Activated T-cell treated with anti-CD3 and anti-CD28 coated beads, Interleukin-2, amount 50 U/mL, for 4 hours (primary cell): Measurements from ENCODE around the gene ENO3. TPM values are rescaled to one million over a fixed set of nuclear protein-coding genes. Genes with fewer than 3 reads are reported as not detected.
"Not testable (repeated sequence)": the region's sequence is repeated elsewhere in the genome, so short reads cannot be mapped to it uniquely, and the experiment has no call there.

Experiments
- ATAC-seq, 2 donors: fragments of 200-7000 bp; cut with Tn5 transposase; one replicate each; pipeline ENCODE4 v1.10.0; 2021
- DNase-seq: peaks from one replicate; pipeline ENCODE4 v3.0.0-alpha.2; 2020
- H3K27me3 Mint-ChIP-seq: one replicate; pipeline ENCODE4 v1.8.0; 2021; ENCODE audit warnings: low read depth, mixed read lengths
- H3K36me3 Mint-ChIP-seq: one replicate; pipeline ENCODE4 v1.8.0; 2022; ENCODE audit warnings: mixed read lengths; ENCODE audit not compliant: insufficient read depth
- H3K4me1 Mint-ChIP-seq: one replicate; pipeline ENCODE4 v1.8.0; 2021; ENCODE audit warnings: low read depth, mixed read lengths
- H3K4me3 Mint-ChIP-seq: one replicate; pipeline ENCODE4 v1.8.0; 2021; ENCODE audit warnings: mild to moderate bottlenecking, moderate library complexity, mixed read lengths
- H3K9me3 Mint-ChIP-seq: one replicate; pipeline ENCODE4 v1.8.0; 2021; ENCODE audit warnings: mixed read lengths
- total RNA-seq, 3 donors: library from RNA; stranded (reverse); gene quantifications; one replicate each; pipeline ENCODE4 v1.2.1, GENCODE V29; 2021

The ENO3 gene
- total RNA-seq = 10 to 100 TPM; 25.8 to 26.9 (median 26.0) TPM

DNA sequence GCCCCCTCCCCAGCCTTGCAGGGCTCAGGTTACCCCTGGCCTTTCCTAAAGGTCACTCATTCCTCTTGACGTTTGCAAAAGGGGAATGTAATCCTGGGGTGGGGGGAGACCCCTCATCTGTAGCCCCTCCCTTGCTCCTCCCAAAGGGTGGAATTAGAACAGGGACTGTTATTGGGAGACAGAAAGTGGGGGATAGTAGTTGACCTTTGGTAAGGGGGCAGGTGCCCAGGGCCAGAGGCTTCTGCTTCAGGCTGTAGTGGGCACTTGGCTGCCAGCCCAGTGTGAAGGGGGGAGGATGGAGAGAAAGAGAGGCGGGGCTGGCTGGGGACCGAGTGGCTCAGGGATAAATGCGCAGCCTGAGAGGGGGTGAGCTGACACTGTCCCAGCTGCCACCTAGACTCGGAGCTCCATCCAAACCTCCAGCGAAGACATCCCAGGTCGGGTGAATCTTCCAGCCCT lies at the start of gene ENO3:
ENO3 (plus strand) TSS at position 374 of the 459 bp plus-strand sequence. CDS start 711 bp downstream, outside the sequence.
- DNase-seq = no peak

DNA sequence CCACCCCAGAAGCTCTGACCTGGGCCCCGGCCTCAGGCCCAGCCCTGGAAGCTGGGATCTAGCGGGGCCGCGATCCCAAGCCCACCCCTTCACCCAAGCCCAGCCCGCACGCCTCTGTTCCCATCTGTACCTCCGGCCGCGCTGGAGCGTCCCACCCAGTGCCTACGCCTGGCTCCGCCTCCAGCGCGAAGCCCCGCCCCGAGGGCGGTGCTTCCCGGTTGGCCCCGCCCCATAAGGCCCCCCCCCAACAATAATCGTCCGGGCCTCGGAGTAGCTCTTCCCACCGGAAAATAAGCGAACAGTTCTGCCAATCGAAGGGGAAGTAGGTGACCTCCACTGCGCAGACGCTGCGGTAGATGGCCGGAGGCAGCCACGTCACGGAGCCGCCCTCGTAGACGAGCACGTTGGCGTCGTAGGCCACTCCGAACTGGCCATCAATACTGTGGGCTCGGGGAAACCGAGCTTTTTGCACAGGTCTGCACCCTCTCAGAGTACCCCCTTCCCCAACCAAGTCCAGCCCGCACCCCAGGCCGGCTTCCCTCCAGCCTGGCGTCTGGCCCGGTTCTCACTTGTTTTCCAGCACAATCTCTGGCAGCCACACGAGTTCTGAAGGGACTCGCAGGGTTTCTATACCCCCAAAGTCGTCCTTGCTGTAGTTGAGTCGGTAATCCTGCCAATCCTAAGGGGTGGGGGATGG lies 49.1 kb upstream of the ENO3 start:
- no peak overlapping the region for H3K4me3 Mint-ChIP-seq
- peaks cover 34% of the 10 kb centered on the region for H3K4me1 Mint-ChIP-seq
- no peak for DNase-seq
- H3K36me3 Mint-ChIP-seq = peaks cover 2% of the 10 kb centered on the region
- H3K27me3 Mint-ChIP-seq = no peaks in the 10 kb centered on the region
- no peak for ATAC-seq
- H3K9me3 Mint-ChIP-seq = no peaks in the 10 kb centered on the region

More for the DNA sequence above, at the start of gene ENO3:
- Mint-ChIP-seq H3K27me3 (no peaks in the 10 kb centered on the region), H3K4me3 (peak within 1 kb of the TSS; percentile 86), H3K36me3 (peaks cover 12% of the 10 kb centered on the region), H3K9me3 (no peaks in the 10 kb centered on the region), H3K4me1 (peaks cover 19% of the 10 kb centered on the region)
- ATAC-seq = no peak

DNA sequence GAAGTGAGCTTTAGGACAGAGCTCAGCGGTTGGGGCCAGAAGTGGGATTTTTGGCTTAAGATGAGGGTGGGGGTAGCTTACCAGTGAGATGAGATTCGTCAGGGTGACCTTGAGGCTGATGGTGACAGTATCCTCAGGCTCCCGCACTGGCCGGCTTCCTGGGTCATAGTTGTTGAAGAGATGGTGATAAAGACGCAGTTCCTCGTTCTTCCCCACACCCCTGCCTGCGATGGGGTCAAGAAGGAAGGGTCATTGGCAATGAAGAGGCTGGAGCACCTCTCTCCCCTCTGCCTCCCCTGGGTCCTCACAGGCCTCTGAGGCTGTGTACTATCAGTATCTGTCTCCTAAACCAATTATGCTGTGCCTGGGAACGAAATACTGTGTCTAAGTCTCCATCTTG lies 48.4 kb upstream of the ENO3 start:
- DNase-seq (no peak), ATAC-seq (no peak)
- H3K9me3 Mint-ChIP-seq = no peaks in the 10 kb centered on the region
- H3K27me3 Mint-ChIP-seq = no peaks in the 10 kb centered on the region
- peak overlapping the region; percentile 34 for H3K4me3 Mint-ChIP-seq
- H3K36me3 Mint-ChIP-seq = no peaks in the 10 kb centered on the region
- peaks cover 34% of the 10 kb centered on the region for H3K4me1 Mint-ChIP-seq

DNA sequence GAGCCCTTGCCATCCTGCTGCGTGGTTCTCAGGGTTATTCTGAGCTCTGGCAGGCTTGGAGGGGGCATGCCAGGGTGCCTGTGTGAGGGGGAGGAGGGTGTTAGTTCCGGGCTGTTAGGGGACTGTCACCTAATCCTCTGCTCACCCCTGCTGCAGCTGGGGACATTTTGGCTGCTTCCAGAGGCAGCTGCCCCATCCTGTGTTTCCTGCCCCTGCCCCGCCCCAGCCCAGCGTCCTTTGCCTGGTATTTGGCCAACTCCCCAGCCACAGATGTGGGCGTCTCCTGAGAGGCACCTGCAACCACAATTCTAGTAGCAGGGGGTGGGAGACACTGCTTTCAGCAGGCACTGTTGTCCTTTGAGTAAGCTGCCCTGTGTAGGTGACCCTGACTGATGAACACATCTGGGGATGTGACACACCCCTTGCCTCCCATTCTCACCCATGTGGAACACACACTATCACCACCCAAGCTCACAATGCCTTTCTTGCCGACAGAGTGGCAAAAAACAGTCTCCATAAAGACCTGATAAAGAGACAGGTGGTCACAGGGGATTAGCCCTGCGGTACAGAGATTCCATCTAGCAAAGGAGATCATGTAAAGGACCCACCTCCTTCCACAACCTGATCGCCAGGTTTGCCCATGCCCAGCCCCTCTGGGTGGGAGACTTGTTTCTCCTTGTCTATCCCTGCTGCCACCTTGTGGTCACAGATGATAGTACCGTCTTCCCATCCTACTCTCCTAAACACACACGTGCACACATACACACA lies 47.7 kb upstream of the ENO3 start, which contains the start of gene CHRNE:
CHRNE (minus strand) TSS at position 48 of the 768 bp plus-strand sequence; CDS start at position 13, 35 bp downstream.
- H3K36me3 Mint-ChIP-seq = no peaks in the 10 kb centered on the region
- peak within 1 kb of the TSS; percentile 48 for H3K4me3 Mint-ChIP-seq
- DNase-seq = peak; percentile 74
- H3K4me1 Mint-ChIP-seq = peaks cover 34% of the 10 kb centered on the region
- no peaks in the 10 kb centered on the region for H3K9me3 Mint-ChIP-seq
- H3K27me3 Mint-ChIP-seq = no peaks in the 10 kb centered on the region
- peak; percentile 28 to 32 for ATAC-seq

DNA sequence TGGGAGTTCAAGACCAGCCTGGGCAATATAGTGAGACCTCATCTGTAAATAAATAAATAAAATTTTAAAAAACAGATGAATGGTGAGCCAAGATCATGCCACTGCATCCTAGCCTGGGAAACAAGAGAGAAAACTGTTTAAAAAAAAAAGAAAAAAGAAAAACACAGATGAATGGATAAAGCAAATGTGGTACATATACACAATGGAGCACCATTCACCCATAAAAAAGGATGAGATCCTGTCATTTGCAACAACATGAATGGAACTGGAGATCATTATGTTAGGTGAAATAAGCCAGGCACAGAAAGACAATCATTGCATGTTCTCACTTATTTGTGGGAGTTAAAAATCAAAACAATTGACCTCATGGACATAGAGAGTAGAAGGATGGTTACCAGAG lies 44.3 kb upstream of the ENO3 start:
- DNase-seq, H3K9me3 Mint-ChIP-seq: not testable (repeated sequence)
- H3K4me1 Mint-ChIP-seq = peaks cover 16% of the 10 kb centered on the region

DNA sequence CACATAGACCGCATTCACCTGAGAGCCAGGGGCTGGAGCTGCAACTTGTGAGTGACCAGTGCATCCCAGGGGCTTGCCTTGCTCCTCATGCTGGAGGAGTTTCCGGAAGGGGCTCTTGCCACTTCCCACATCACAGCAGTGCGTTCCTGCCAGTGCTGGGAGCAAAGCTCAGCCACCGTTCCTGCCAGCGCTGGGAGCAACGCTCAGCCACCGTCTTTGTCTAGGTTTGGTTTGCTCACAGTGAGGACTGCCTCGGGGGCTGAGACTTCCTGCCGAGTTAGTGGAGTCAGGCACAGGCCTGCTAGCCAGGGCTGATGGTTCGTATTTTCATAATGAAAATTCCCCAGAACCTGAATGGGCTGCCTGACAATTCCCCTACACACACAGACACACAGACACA lies 42.6 kb upstream of the ENO3 start:
- no peak for DNase-seq
- ATAC-seq = peak; percentile 29 to 37
- peaks cover 2% of the 10 kb centered on the region for H3K27me3 Mint-ChIP-seq
- no peaks in the 10 kb centered on the region for H3K9me3 Mint-ChIP-seq
- no peaks in the 10 kb centered on the region for H3K36me3 Mint-ChIP-seq
- H3K4me3 Mint-ChIP-seq = no peak overlapping the region
- peaks cover 4% of the 10 kb centered on the region for H3K4me1 Mint-ChIP-seq

More for the DNA sequence above, 44.3 kb upstream of the ENO3 start:
- H3K4me3 Mint-ChIP-seq, H3K27me3 Mint-ChIP-seq, H3K36me3 Mint-ChIP-seq, ATAC-seq: not testable (repeated sequence)

DNA sequence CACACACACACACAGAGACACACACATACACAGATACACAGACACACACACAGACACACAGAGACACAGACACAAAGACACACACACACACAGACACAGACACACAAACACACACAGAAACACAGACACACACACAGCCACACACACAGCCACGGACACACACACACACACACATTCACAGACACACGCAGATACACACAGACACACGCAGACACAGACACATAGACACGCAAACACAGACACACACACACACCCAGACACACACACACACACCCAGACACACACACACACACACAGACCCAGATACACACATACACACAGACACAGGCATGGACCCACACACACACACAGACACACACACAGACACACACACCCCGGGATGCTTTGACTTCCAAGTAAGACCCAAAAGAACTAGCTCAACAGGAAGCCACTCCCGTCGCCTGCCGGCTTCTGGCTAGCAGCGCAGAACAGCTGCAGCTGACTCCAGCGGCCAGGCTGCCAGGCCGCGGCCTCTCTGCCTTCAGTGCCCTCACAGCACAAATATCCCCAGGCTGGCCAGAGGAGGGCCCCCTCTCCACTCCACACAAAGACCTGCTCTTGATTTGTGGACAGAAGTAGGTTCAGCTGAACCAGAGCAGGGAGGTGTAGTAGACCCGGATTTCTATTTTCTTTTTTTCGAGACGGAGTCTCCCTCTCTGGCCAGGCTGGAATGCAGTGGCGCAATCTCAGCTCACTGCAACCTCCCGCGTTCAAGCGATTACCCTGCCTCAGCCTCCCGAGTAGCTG lies 42.0 kb upstream of the ENO3 start:
- Mint-ChIP-seq H3K4me3 (no peak overlapping the region), H3K4me1 (no peaks in the 10 kb centered on the region), H3K36me3 (no peaks in the 10 kb centered on the region), H3K9me3 (no peaks in the 10 kb centered on the region), H3K27me3 (peaks cover 2% of the 10 kb centered on the region)
- ATAC-seq (peak; percentile 89 to 94), DNase-seq (peak; percentile 62)

DNA sequence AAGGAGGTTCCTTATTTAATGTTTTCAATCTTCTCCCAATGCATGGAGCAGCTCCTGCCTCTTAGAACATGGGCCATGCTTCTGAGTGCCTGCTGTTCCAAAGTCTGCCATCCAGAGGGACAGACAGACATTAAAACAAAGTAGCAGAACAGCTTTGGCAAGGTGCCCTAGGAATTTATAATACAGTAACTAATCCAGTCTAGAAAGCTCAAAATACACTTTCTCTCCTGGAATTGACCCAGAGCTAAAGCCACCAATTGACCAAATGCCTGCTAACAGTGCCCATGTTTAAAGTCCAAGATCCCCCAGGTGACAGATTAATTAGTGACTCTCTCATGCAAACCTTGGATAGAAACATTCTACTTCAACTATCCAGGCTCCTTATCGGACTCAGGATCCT lies 36.9 kb upstream of the ENO3 start:
- no peaks in the 10 kb centered on the region for H3K4me1 Mint-ChIP-seq
- H3K9me3 Mint-ChIP-seq = no peaks in the 10 kb centered on the region
- H3K36me3 Mint-ChIP-seq = no peaks in the 10 kb centered on the region
- no peak for DNase-seq
- ATAC-seq = no peak
- H3K27me3 Mint-ChIP-seq = peaks cover 2% of the 10 kb centered on the region
- no peak overlapping the region for H3K4me3 Mint-ChIP-seq

DNA sequence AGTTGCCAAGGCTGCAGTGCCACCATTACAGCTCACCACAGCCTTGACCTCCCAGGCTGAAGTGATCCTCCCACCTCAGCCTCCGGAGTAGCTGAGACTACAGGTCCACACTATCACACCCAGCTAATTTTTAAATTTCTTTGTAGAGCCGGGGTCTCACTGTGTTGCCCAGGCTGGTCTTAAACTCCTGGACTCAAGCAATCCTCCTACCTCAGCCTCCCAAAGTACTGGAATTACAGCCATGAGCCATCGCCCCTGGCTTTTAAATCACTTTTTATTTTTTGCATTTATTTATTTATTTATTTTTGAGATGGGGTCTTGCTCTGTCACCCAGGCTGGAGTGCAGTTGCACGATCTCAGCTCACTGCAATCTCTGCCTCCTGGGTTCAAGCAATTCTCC lies 36.4 kb upstream of the ENO3 start:
- H3K4me1 Mint-ChIP-seq, H3K4me3 Mint-ChIP-seq, H3K36me3 Mint-ChIP-seq, H3K9me3 Mint-ChIP-seq, DNase-seq, H3K27me3 Mint-ChIP-seq, ATAC-seq: not testable (repeated sequence)

DNA sequence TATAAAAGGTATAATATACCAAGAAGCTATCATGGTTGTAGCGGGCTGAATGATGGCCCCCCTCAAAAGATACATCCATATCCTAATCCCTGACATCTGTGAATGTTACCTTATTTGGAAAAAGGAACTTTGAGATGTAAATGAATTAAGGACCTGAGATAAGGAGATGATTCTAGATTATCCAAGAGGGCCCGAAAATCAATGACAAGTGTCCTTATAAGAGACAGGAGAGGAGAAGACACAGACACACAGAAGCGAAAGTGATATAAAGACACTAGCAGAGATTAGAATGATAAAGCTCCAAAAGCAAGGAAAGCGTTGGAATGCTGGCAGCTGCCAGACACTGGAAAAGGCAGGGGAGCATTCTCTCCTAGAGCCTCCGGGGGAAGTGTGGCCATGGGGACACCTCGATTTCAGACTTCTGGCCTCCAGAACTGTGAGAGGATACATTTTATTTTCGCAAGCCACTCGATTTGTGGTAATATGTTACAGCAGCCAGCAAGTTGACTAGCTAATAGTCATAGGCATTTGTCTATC lies 31.3 kb upstream of the ENO3 start:
- H3K27me3 Mint-ChIP-seq = no peaks in the 10 kb centered on the region
- no peak overlapping the region for H3K4me3 Mint-ChIP-seq
- DNase-seq (no peak), ATAC-seq (no peak)
- no peaks in the 10 kb centered on the region for H3K4me1 Mint-ChIP-seq
- no peaks in the 10 kb centered on the region for H3K36me3 Mint-ChIP-seq
- H3K9me3 Mint-ChIP-seq = no peaks in the 10 kb centered on the region

DNA sequence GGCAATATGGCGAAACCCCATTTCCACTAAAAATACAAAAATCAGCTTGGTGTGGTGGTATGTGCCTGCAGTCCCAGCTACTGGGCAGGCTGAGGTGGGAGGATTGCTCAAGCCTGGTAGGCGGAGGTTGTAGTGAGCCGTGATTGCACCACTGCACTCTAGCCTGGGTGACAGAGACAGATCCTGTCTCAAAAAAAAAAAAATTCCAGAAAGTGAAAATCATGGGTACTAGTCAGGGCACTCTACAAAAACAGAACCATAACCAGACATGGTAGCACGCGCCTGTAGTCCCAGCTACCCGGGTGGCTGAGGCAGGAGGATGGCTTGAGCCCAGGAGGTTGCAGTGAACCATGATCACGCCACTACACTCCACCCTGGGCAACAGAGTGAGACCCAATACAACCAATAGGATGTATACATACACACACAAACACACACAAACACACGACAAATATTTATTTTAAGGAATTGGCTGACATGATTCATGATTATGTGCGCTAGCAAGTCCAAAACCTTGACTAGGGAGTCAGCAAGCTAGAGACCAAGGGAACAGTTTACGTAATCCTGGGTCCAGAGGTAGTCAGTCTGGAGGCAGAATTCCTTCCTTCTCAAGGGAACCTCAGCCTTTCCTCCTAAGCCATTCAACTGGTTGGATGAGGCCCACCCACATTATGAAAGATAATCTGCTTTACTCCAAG lies 30.4 kb upstream of the ENO3 start:
- no peaks in the 10 kb centered on the region for H3K4me1 Mint-ChIP-seq
- H3K9me3 Mint-ChIP-seq = no peaks in the 10 kb centered on the region
- H3K27me3 Mint-ChIP-seq = no peaks in the 10 kb centered on the region
- DNase-seq (no peak), ATAC-seq (no peak)
- H3K4me3 Mint-ChIP-seq = no peak overlapping the region
- no peaks in the 10 kb centered on the region for H3K36me3 Mint-ChIP-seq

DNA sequence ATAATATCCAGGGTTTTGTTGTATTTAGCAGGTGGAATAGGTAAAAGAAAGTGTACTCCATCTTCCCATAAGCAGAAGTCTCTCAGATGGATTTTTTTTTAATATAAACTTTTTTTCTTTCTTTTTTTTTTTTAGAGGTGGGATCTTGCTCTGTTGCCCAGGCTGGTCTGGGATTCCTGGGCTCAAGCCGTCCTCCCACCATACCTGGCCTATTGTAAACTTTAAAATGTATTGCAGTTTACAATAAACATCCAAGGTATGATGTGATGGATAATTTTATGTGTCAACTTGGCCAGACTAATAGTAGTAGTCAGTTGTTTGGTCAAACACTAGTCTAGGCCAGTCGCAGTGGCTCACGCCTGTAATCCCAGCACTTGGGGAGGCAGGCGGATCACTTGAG lies 29.6 kb upstream of the ENO3 start:
- Mint-ChIP-seq H3K27me3 (no peaks in the 10 kb centered on the region), H3K9me3 (no peaks in the 10 kb centered on the region), H3K4me1 (peaks cover under 1% of the 10 kb centered on the region), H3K36me3 (peaks cover under 1% of the 10 kb centered on the region), H3K4me3 (no peak overlapping the region)
- DNase-seq (no peak), ATAC-seq (no peak)

DNA sequence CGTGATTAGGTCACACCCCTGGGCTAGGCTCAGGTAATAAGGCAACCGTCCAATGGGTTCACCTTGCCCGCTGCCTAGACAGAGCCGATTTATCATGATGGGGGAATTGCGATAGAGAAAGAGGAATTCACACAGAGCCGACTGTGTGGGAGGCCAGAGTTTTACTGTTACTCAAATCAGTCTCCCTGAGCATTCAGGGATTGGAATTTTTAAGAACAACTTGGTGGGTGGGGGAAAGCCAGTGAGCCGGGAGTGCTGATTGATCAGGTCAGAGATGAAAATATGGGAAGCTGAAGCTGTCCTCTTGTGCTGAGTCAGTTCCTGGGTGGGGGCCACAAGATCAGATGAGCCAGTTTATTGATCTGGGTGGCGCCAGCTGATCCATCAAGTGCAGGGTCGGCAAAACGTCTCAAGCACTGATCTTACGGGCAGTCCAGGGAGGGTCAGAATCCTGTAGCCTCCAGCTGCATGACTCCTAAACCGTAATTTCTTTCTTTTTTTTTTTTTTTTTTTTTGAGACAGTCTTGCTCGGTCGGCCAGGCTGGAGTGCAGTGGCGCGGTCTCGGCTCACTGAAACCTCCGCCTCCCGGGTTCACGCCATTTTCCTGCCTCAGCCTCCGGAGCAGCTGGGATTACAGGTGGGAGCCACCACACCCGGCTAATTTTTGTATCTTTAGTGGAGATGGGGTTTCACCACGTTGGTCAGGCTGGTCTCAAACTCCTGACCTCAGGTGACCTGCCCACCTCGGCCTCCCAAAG lies 24.2 kb upstream of the ENO3 start:
- H3K27me3 Mint-ChIP-seq, H3K4me1 Mint-ChIP-seq, ATAC-seq, DNase-seq, H3K4me3 Mint-ChIP-seq, H3K9me3 Mint-ChIP-seq: not testable (repeated sequence)
- peaks cover 10% of the 10 kb centered on the region for H3K36me3 Mint-ChIP-seq
